T-cell (primary cell): ENCODE data around the gene LRRC4C. TPM values are rescaled to one million over a fixed set of nuclear protein-coding genes. Genes with fewer than 3 reads are reported as not detected.
"Not testable (repeated sequence)": the region's sequence is repeated elsewhere in the genome, so short reads cannot be mapped to it uniquely, and the experiment has no call there.

Source experiments
- ATAC-seq, 4 experiments: fragments of 200-7000 bp in 3 of 4; fragments of 150-1000 bp in 1 of 4; cut with Tn5 transposase; replicated peaks in 1 of 4; 1 replicate in 3 of 4; 2 replicates in 1 of 4; pipeline ENCODE4 v1.10.0; 2021; ENCODE audit warnings: moderate library complexity in 3 of 4, mild to moderate bottlenecking in 2 of 4, moderate number of reproducible peaks in 1 of 4
- CTCF ChIA-PET, 2 donors: fragments of 300-600 bp; sonication (Branson Sonifier 250); formaldehyde crosslinking; loops; one replicate each; lab custom pipeline; 2022; ENCODE audit warnings: antibody characterized with exemption in 2 of 2; lab: Charles Lee
- POLR2A ChIA-PET, 2 donors: fragments of 300-600 bp; sonication (Branson Sonifier 250); formaldehyde crosslinking; loops; one replicate each; lab custom pipeline; 2022; ENCODE audit warnings: antibody characterized with exemption in 2 of 2; lab: Charles Lee
- DNase-seq, 35 experiments: peaks; one replicate each; pipeline versions ENCODE4 v3.0.0 to v3.0.0-alpha.2; 2013 to 2023
- H3K27ac ChIP-seq: one replicate; pipeline ENCODE4 v1.5.1; 2013; ENCODE audit warnings: low read length
- H3K27me3 ChIP-seq, 2 experiments: replicated peaks in 1 of 2; 1 replicate in 1 of 2; 2 replicates in 1 of 2; pipeline versions ENCODE4 v1.6.1 to v1.7.0; 2013; ENCODE audit warnings: low read length in 1 of 2, mixed read lengths in 1 of 2; ENCODE audit not compliant: control insufficient read depth in 2 of 2, insufficient read depth in 2 of 2; ENCODE audit errors: extremely low read depth in 1 of 2
- H3K36me3 ChIP-seq, 2 donors: 1 replicate in 1 of 2; 2 replicates in 1 of 2; pipeline versions ENCODE4 v1.6.1 to v1.7.0; 2013; ENCODE audit warnings: low read length in 1 of 2; ENCODE audit not compliant: control insufficient read depth in 2 of 2, insufficient read depth in 1 of 2; ENCODE audit errors: extremely low read depth in 1 of 2
- H3K4me1 ChIP-seq, 2 experiments: 1 replicate in 1 of 2; 2 replicates in 1 of 2; pipeline versions ENCODE4 v1.6.1 to v1.7.0; 2013; ENCODE audit warnings: low read length in 2 of 2, mixed read lengths in 1 of 2; ENCODE audit not compliant: insufficient read depth in 2 of 2, control insufficient read depth in 1 of 2; ENCODE audit errors: extremely low read depth in 1 of 2
- H3K4me3 ChIP-seq, 2 donors: 1 replicate in 1 of 2; 2 replicates in 1 of 2; pipeline versions ENCODE4 v1.5.1 to v1.7.0; 2013; ENCODE audit warnings: mild to moderate bottlenecking in 2 of 2, low read length in 1 of 2, moderate library complexity in 1 of 2; ENCODE audit not compliant: control insufficient read depth in 1 of 2; ENCODE audit errors: extremely low read depth in 1 of 2
- H3K9me3 ChIP-seq: 2 replicates; pipeline ENCODE4 v1.7.0; 2013
- H3K27ac Mint-ChIP-seq, 2 donors: one replicate each; pipeline ENCODE4 v1.8.0; 2020 to 2021; ENCODE audit warnings: mild to moderate bottlenecking in 2 of 2, mixed read lengths in 2 of 2
- H3K27me3 Mint-ChIP-seq, 2 donors: one replicate each; pipeline ENCODE4 v1.8.0; 2021 to 2022; ENCODE audit warnings: mixed read lengths in 2 of 2
- H3K36me3 Mint-ChIP-seq: one replicate; pipeline ENCODE4 v1.8.0; 2021; ENCODE audit warnings: mixed read lengths
- H3K4me1 Mint-ChIP-seq, 3 donors: one replicate each; pipeline ENCODE4 v1.8.0; 2020 to 2022; ENCODE audit warnings: mixed read lengths in 3 of 3, mild to moderate bottlenecking in 1 of 3
- H3K4me3 Mint-ChIP-seq, 3 donors: one replicate each; pipeline ENCODE4 v1.8.0; 2020 to 2022; ENCODE audit warnings: mild to moderate bottlenecking in 3 of 3, mixed read lengths in 3 of 3, moderate library complexity in 3 of 3
- H3K9me3 Mint-ChIP-seq, 3 donors: one replicate each; pipeline ENCODE4 v1.8.0; 2020 to 2022; ENCODE audit warnings: mixed read lengths in 3 of 3
- WGBS: methylation state at CpG from one replicate; pipeline ENCODE4 v1.1.5; 2013; ENCODE audit warnings: missing lambda C conversion rate; ENCODE audit not compliant: insufficient coverage; 5-methylcytosine and 5-hydroxymethylcytosine counted together
- total RNA-seq, 35 experiments: library from RNA in 6 of 35; stranded (reverse) in 6 of 35; fragments of 120-200 nt in 1 of 35; gene quantifications; one replicate each; pipeline versions ENCODE4 v1.2.1 to v1.2.4 and lab custom pipeline; 2013 to 2026

LRRC4C gene
- total RNA-seq, 5 donors from 2014 or later (not counting 1 experiment from before 2014, with no cell fraction given), result not detected

- no peaks in the 10 kb centered on the region for H3K4me1 ChIP-seq
- H3K9me3 ChIP-seq, result peaks cover 2% of the 10 kb centered on the region
- ChIA-PET CTCF (no interaction called here), POLR2A (no interaction called here)
- H3K27ac ChIP-seq, result no peak overlapping the region
- Mint-ChIP-seq H3K9me3 (peaks cover 10 to 28% (median 22%) of the 10 kb centered on the region in 3 donors), H3K4me3 (no peak overlapping the region), H3K36me3 (no peaks in the 10 kb centered on the region), H3K27ac (no peak overlapping the region), H3K4me1 (no peaks in the 10 kb centered on the region), H3K27me3 (no peaks in the 10 kb centered on the region)
- no peaks in the 10 kb centered on the region for H3K27me3 ChIP-seq
- ATAC-seq, result no peak
- no peak overlapping the region for H3K4me3 ChIP-seq
- DNase-seq, result no peak
- no peaks in the 10 kb centered on the region for H3K36me3 ChIP-seq
- WGBS, result no CpG with 5 or more reads among the region's 1 CpG
Measured at GRCh38 chr11:40542821-40543220, 916.6 kb downstream of the LRRC4C start.

- Histone ChIP-seq H3K4me1 (no peaks in the 10 kb centered on the region), H3K9me3 (peaks cover 2% of the 10 kb centered on the region), H3K27me3 (no peaks in the 10 kb centered on the region), H3K36me3 (no peaks in the 10 kb centered on the region), H3K27ac (no peak overlapping the region), H3K4me3 (no peak overlapping the region)
- no peak for DNase-seq
- Mint-ChIP-seq H3K27me3 (no peaks in the 10 kb centered on the region), H3K27ac (no peak overlapping the region), H3K4me3 (no peak overlapping the region), H3K36me3 (no peaks in the 10 kb centered on the region), H3K9me3 (peaks cover 18 to 30% (median 18%) of the 10 kb centered on the region in 3 donors), H3K4me1 (no peaks in the 10 kb centered on the region)
- ATAC-seq, result no peak
- ChIA-PET POLR2A (no interaction called here), CTCF (no interaction called here)
- no CpG with 5 or more reads among the region's 3 CpGs for WGBS
Measured at GRCh38 chr11:40537734-40538133, 921.7 kb downstream of the LRRC4C start.

GRCh38 chr11:40522080-40522479, 937.4 kb downstream of the LRRC4C start:
- H3K27me3 ChIP-seq, result not testable (repeated sequence)
- no CpG with 5 or more reads among the region's 6 CpGs for WGBS

GRCh38 chr11:40517122-40517521, 942.3 kb downstream of the LRRC4C start:
- ChIA-PET CTCF (interaction anchor here in 1 of 2 donors (0.6 kb wide), 1 partner anchor 81 kb away, joined by 3 read pairs; no protein-coding TSS in a partner anchor), POLR2A (interaction anchor here in 1 of 2 donors (0.6 kb wide), 1 partner anchor 22 kb away, joined by 11 read pairs; no protein-coding TSS in a partner anchor)
- peaks cover 4% of the 10 kb centered on the region for H3K9me3 ChIP-seq
- DNase-seq (no peak), ATAC-seq (no peak)
- peaks cover 6 to 23% (median 11%) of the 10 kb centered on the region in 3 donors for H3K9me3 Mint-ChIP-seq
- no peaks in the 10 kb centered on the region for H3K4me1 ChIP-seq
- H3K27me3 ChIP-seq, result no peaks in the 10 kb centered on the region
- no peak overlapping the region for H3K27ac Mint-ChIP-seq
- no peak overlapping the region for H3K4me3 ChIP-seq
- no peaks in the 10 kb centered on the region for H3K36me3 Mint-ChIP-seq
- WGBS, result no CpG with 5 or more reads among the region's 3 CpGs
- no peak overlapping the region for H3K4me3 Mint-ChIP-seq
- H3K27me3 Mint-ChIP-seq, result no peaks in the 10 kb centered on the region
- H3K4me1 Mint-ChIP-seq, result no peaks in the 10 kb centered on the region
- H3K36me3 ChIP-seq, result no peaks in the 10 kb centered on the region
- no peak overlapping the region for H3K27ac ChIP-seq

More at GRCh38 chr11:40522080-40522479, 937.4 kb downstream of the LRRC4C start:
- H3K4me3 Mint-ChIP-seq, H3K27me3 Mint-ChIP-seq, H3K4me1 ChIP-seq, POLR2A ChIA-PET, CTCF ChIA-PET, ATAC-seq, H3K27ac Mint-ChIP-seq, H3K4me1 Mint-ChIP-seq, H3K27ac ChIP-seq, H3K36me3 Mint-ChIP-seq, H3K4me3 ChIP-seq, H3K9me3 ChIP-seq, H3K36me3 ChIP-seq, DNase-seq: not testable (repeated sequence)
- H3K9me3 Mint-ChIP-seq, result peaks cover 12 to 31% (median 22%) of the 10 kb centered on the region in 3 donors

GRCh38 chr11:40514124-40514523, 945.3 kb downstream of the LRRC4C start:
- H3K36me3 Mint-ChIP-seq, result no peaks in the 10 kb centered on the region
- no CpG with 5 or more reads among the region's 1 CpG for WGBS
- Histone ChIP-seq H3K9me3 (peaks cover 6% of the 10 kb centered on the region), H3K4me3 (no peak overlapping the region), H3K4me1 (no peaks in the 10 kb centered on the region), H3K27me3 (no peaks in the 10 kb centered on the region), H3K27ac (no peak overlapping the region), H3K36me3 (no peaks in the 10 kb centered on the region)
- H3K4me3 Mint-ChIP-seq, result no peak overlapping the region
- no peak overlapping the region for H3K27ac Mint-ChIP-seq
- ChIA-PET CTCF (no interaction called here), POLR2A (no interaction called here)
- ATAC-seq (no peak), DNase-seq (no peak)
- H3K27me3 Mint-ChIP-seq, result no peaks in the 10 kb centered on the region
- no peaks in the 10 kb centered on the region for H3K4me1 Mint-ChIP-seq
- H3K9me3 Mint-ChIP-seq, result peaks cover 3 to 24% (median 17%) of the 10 kb centered on the region in 3 donors

GRCh38 chr11:40513281-40513680, 946.2 kb downstream of the LRRC4C start:
- CTCF ChIA-PET, result no interaction called here
- POLR2A ChIA-PET, result no interaction called here
- Mint-ChIP-seq H3K4me3 (no peak overlapping the region), H3K27me3 (no peaks in the 10 kb centered on the region), H3K27ac (no peak overlapping the region), H3K4me1 (no peaks in the 10 kb centered on the region), H3K9me3 (peaks cover 3 to 26% (median 23%) of the 10 kb centered on the region in 3 donors), H3K36me3 (no peaks in the 10 kb centered on the region)
- Histone ChIP-seq H3K4me1 (no peaks in the 10 kb centered on the region), H3K9me3 (peaks cover 6% of the 10 kb centered on the region), H3K36me3 (no peaks in the 10 kb centered on the region), H3K4me3 (no peak overlapping the region), H3K27ac (no peak overlapping the region), H3K27me3 (no peaks in the 10 kb centered on the region)
- DNase-seq (no peak), ATAC-seq (no peak)

GRCh38 chr11:40508303-40508702, 951.1 kb downstream of the LRRC4C start:
- H3K27me3 ChIP-seq, result no peaks in the 10 kb centered on the region

More at GRCh38 chr11:40508303-40508702, 951.1 kb downstream of the LRRC4C start:
- H3K36me3 ChIP-seq, result no peaks in the 10 kb centered on the region
- H3K4me3 ChIP-seq, result no peak overlapping the region
- peaks cover 4% of the 10 kb centered on the region for H3K9me3 ChIP-seq
- no peak overlapping the region for H3K4me3 Mint-ChIP-seq
- DNase-seq (no peak), ATAC-seq (no peak)
- H3K27me3 Mint-ChIP-seq, result no peaks in the 10 kb centered on the region
- H3K4me1 Mint-ChIP-seq, result no peaks in the 10 kb centered on the region
- H3K27ac ChIP-seq, result no peak overlapping the region
- H3K4me1 ChIP-seq, result no peaks in the 10 kb centered on the region
- peaks cover 0 to 26% (median 18%) of the 10 kb centered on the region in 3 donors for H3K9me3 Mint-ChIP-seq
- POLR2A ChIA-PET, result no interaction called here
- H3K27ac Mint-ChIP-seq, result no peak overlapping the region
- CTCF ChIA-PET, result no interaction called here
- no peaks in the 10 kb centered on the region for H3K36me3 Mint-ChIP-seq
